Endodermal cell (in vitro differentiated cells): Measurements from ENCODE around the gene RAB7A. TPM values are rescaled to one million over a fixed set of nuclear protein-coding genes. Genes with fewer than 3 reads are reported as not detected.

Source experiments
- DNase-seq: peaks from one replicate; pipeline ENCODE4 v3.0.0-alpha.2; 2017
- H3K27ac ChIP-seq: 2 replicates; pipeline ENCODE4 v1.5.1; 2013; ENCODE audit warnings: mild to moderate bottlenecking, low read depth, low read length, moderate library complexity
- H3K27me3 ChIP-seq: 2 replicates; pipeline ENCODE4 v1.6.1; 2013; ENCODE audit warnings: mild to moderate bottlenecking, low read length, moderate library complexity; ENCODE audit not compliant: insufficient read depth, control insufficient read depth, poor library complexity, severe bottlenecking
- H3K36me3 ChIP-seq: 2 replicates; pipeline ENCODE4 v1.7.0; 2013; ENCODE audit warnings: mild to moderate bottlenecking, low read length, moderate library complexity; ENCODE audit not compliant: control insufficient read depth, insufficient read depth
- H3K4me1 ChIP-seq: one replicate; pipeline ENCODE4 v1.7.0; 2013; ENCODE audit warnings: low read length; ENCODE audit not compliant: control insufficient read depth, insufficient read depth
- H3K4me3 ChIP-seq: 2 replicates; pipeline ENCODE4 v1.5.1; 2013; ENCODE audit warnings: mild to moderate bottlenecking, low read length, moderate library complexity
- H3K9ac ChIP-seq: 2 replicates; pipeline ENCODE4 v1.6.1; 2013; ENCODE audit warnings: mild to moderate bottlenecking, low read length, moderate library complexity; ENCODE audit not compliant: poor library complexity, severe bottlenecking; ENCODE audit errors: extremely low read depth
- H3K9me3 ChIP-seq: 2 replicates; pipeline ENCODE4 v1.6.1; 2013; ENCODE audit warnings: mild to moderate bottlenecking, low read length, moderate library complexity; ENCODE audit not compliant: control insufficient read depth
- H3K27ac Mint-ChIP-seq: 2 replicates; pipeline ENCODE4 v1.8.0; 2020; ENCODE audit warnings: mixed read lengths
- H3K27me3 Mint-ChIP-seq: 2 replicates; pipeline ENCODE4 v1.8.0; 2021; ENCODE audit warnings: mild to moderate bottlenecking, mixed read lengths; ENCODE audit not compliant: insufficient read depth
- H3K36me3 Mint-ChIP-seq: 2 replicates; pipeline ENCODE4 v1.8.0; 2020; ENCODE audit warnings: low read depth, mixed read lengths
- H3K4me1 Mint-ChIP-seq: 2 replicates; pipeline ENCODE4 v1.8.0; 2020; ENCODE audit warnings: mixed read lengths
- H3K4me3 Mint-ChIP-seq: 2 replicates; pipeline ENCODE4 v1.8.0; 2020; ENCODE audit warnings: mild to moderate bottlenecking, moderate library complexity, mixed read lengths
- H3K9me3 Mint-ChIP-seq: 2 replicates; pipeline ENCODE4 v1.8.0; 2020; ENCODE audit warnings: mild to moderate bottlenecking, mixed read lengths
- CTCF ChIP-seq: fragments of 200-600 bp; sonication (generic); conservative IDR thresholded peaks from 2 replicates; pipeline ENCODE4 v1.5.0; 2021; ENCODE audit warnings: antibody characterized with exemption, mild to moderate bottlenecking
- WGBS, 2 experiments: methylation state at CpG; one replicate each; pipeline versions ENCODE4 v1.1.5 to v1.1.7; 2013; ENCODE audit warnings: missing lambda C conversion rate in 2 of 2, mixed read lengths in 1 of 2; ENCODE audit not compliant: insufficient coverage in 1 of 2, insufficient read length in 1 of 2; 5-methylcytosine and 5-hydroxymethylcytosine counted together
- total RNA-seq, 2 donors: library from RNA; stranded (reverse); fragmentation: NEBNext Ultra II Directional in 1 of 2; extraction: Animal tissue kit (Norgen Biotek cat#: 25700) in 1 of 2; gene quantifications; 2 replicates in 1 of 2; 3 replicates in 1 of 2; pipeline ENCODE4 v1.2.1, GENCODE V29; 2021

The RAB7A gene
- total RNA-seq, 2 donors from 2014 or later: 166 to 194 TPM

- no peak for TF ChIP-seq CTCF
- no peaks in the 10 kb centered on the region for H3K27me3 Mint-ChIP-seq
- no peaks in the 10 kb centered on the region for H3K36me3 ChIP-seq
- no peaks in the 10 kb centered on the region for H3K27me3 ChIP-seq
- no peak overlapping the region for H3K4me3 Mint-ChIP-seq
- H3K4me3 ChIP-seq: no peak overlapping the region
- H3K9me3 ChIP-seq: no peaks in the 10 kb centered on the region
- WGBS, 2 experiments: 97% methylated on average over 3 of the region's 3 CpGs; no CpG with 5 or more reads in 1 of the 2 experiments
- no peak for DNase-seq
- no peak overlapping the region for H3K9ac ChIP-seq
- no peaks in the 10 kb centered on the region for H3K4me1 ChIP-seq
- H3K27ac ChIP-seq: no peak overlapping the region
- peaks cover 2% of the 10 kb centered on the region for H3K36me3 Mint-ChIP-seq
- no peaks in the 10 kb centered on the region for H3K9me3 Mint-ChIP-seq
- H3K4me1 Mint-ChIP-seq: peaks cover 33% of the 10 kb centered on the region
- H3K27ac Mint-ChIP-seq: no peak overlapping the region
Observed at GRCh38 chr3:128784843-128785242, 58.9 kb downstream of the RAB7A start.

- Histone ChIP-seq H3K27ac (no peak overlapping the region), H3K9ac (no peak overlapping the region), H3K36me3 (no peaks in the 10 kb centered on the region), H3K4me3 (no peak overlapping the region), H3K27me3 (no peaks in the 10 kb centered on the region), H3K4me1 (no peaks in the 10 kb centered on the region), H3K9me3 (no peaks in the 10 kb centered on the region)
- H3K27me3 Mint-ChIP-seq: no peaks in the 10 kb centered on the region
- H3K4me1 Mint-ChIP-seq: peaks cover 38% of the 10 kb centered on the region
- no peaks in the 10 kb centered on the region for H3K9me3 Mint-ChIP-seq
- H3K36me3 Mint-ChIP-seq: peaks cover 2% of the 10 kb centered on the region
- DNase-seq: no peak
- H3K27ac Mint-ChIP-seq: no peak overlapping the region
- no peak overlapping the region for H3K4me3 Mint-ChIP-seq
- WGBS, 2 experiments: 93 to 95% methylated on average over 2 to 3 of the region's 3 CpGs
- no peak for TF ChIP-seq CTCF
Observed at GRCh38 chr3:128786434-128787020, 60.5 kb downstream of the RAB7A start.

GRCh38 chr3:128787256-128788253, 61.6 kb downstream of the RAB7A start:
- Histone ChIP-seq H3K4me1 (no peaks in the 10 kb centered on the region), H3K27ac (no peak overlapping the region), H3K9me3 (no peaks in the 10 kb centered on the region), H3K9ac (no peak overlapping the region), H3K4me3 (no peak overlapping the region), H3K27me3 (no peaks in the 10 kb centered on the region), H3K36me3 (no peaks in the 10 kb centered on the region)
- DNase-seq: peak; percentile 85
- no peaks in the 10 kb centered on the region for H3K27me3 Mint-ChIP-seq
- no peak overlapping the region for H3K27ac Mint-ChIP-seq
- peaks cover 6% of the 10 kb centered on the region for H3K36me3 Mint-ChIP-seq
- H3K4me1 Mint-ChIP-seq: peaks cover 37% of the 10 kb centered on the region
- TF ChIP-seq CTCF: peak; percentile 73
- H3K9me3 Mint-ChIP-seq: no peaks in the 10 kb centered on the region
- no peak overlapping the region for H3K4me3 Mint-ChIP-seq
- 90 to 95% methylated on average over 11 to 12 of the region's 12 CpGs for WGBS, 2 experiments
